KMS-11 (cell line): ENCODE results near the gene NPM1.
"Not testable (repeated sequence)": the region's sequence is repeated elsewhere in the genome, so short reads cannot be mapped to it uniquely, and the experiment has no call there.

Experiments
- H2AFZ ChIP-seq: fragments of 200-600 bp; sonication (generic); 2 replicates; pipeline ENCODE4 v1.6.1; 2016; ENCODE audit warnings: antibody characterized with exemption, mixed run types, low read depth
- H3K27ac ChIP-seq: fragments of 200-600 bp; sonication (generic); 2 replicates; pipeline ENCODE4 v1.6.1; 2016; ENCODE audit warnings: mild to moderate bottlenecking, mixed run types
- H3K27me3 ChIP-seq: fragments of 200-600 bp; sonication (generic); 2 replicates; pipeline ENCODE4 v1.6.1; 2017; ENCODE audit warnings: mild to moderate bottlenecking, low read depth, mixed run types, moderate library complexity; ENCODE audit not compliant: insufficient read depth
- H3K36me3 ChIP-seq: fragments of 200-600 bp; sonication (generic); 2 replicates; pipeline ENCODE4 v1.6.1; 2017; ENCODE audit warnings: mild to moderate bottlenecking, mixed run types; ENCODE audit not compliant: insufficient read depth
- H3K4me1 ChIP-seq: fragments of 200-600 bp; sonication (generic); 2 replicates; pipeline ENCODE4 v1.6.1; 2016; ENCODE audit warnings: mild to moderate bottlenecking, low read depth, mixed run types; ENCODE audit not compliant: poor library complexity, severe bottlenecking
- H3K4me2 ChIP-seq: fragments of 200-600 bp; sonication (generic); 2 replicates; pipeline ENCODE4 v1.7.0; 2016; ENCODE audit warnings: mild to moderate bottlenecking, mixed run types
- H3K4me3 ChIP-seq: fragments of 200-600 bp; sonication (generic); IDR thresholded peaks from 2 replicates; pipeline ENCODE4 v1.6.1; 2017; ENCODE audit warnings: low read depth, low read length, mixed read lengths; ENCODE audit not compliant: insufficient read depth
- H3K79me2 ChIP-seq: fragments of 200-600 bp; sonication (generic); 2 replicates; pipeline ENCODE4 v1.6.1; 2016; ENCODE audit warnings: low read depth, mixed run types; ENCODE audit not compliant: insufficient read depth
- H3K9ac ChIP-seq: fragments of 200-600 bp; sonication (generic); 2 replicates; pipeline ENCODE4 v1.6.1; 2016; ENCODE audit warnings: mild to moderate bottlenecking, mixed run types
- H4K20me1 ChIP-seq: fragments of 200-600 bp; sonication (generic); 2 replicates; pipeline ENCODE4 v1.6.1; 2016; ENCODE audit warnings: mild to moderate bottlenecking, mixed run types; ENCODE audit not compliant: insufficient read depth
- TF ChIP-seq, protein P1 (sequence below): fragments of 200-600 bp; sonication (generic); conservative IDR thresholded peaks from 2 replicates; pipeline ENCODE4 v1.6.1; 2017; ENCODE audit warnings: low read depth, mild to moderate bottlenecking, antibody characterized with exemption, low read length, moderate library complexity, mixed read lengths

Gene NPM1

GRCh38 chr5:171397190-171397589 lies 9.5 kb downstream of the NPM1 start:
- H4K20me1 ChIP-seq: peaks cover 96% of the 10 kb centered on the region
- no peak overlapping the region for H3K4me3 ChIP-seq
- H3K4me1 ChIP-seq: peaks cover 72% of the 10 kb centered on the region
- H3K4me2 ChIP-seq: no peak overlapping the region; the same call in 1 of the 2 replicates
- H3K27ac ChIP-seq: no peak overlapping the region
- H2AFZ ChIP-seq: no peak overlapping the region
- H3K79me2 ChIP-seq: peaks cover 95% of the 10 kb centered on the region
- H3K36me3 ChIP-seq: peaks cover 20% of the 10 kb centered on the region; the same call in 1 of the 2 replicates
- TF ChIP-seq, protein P1, sequence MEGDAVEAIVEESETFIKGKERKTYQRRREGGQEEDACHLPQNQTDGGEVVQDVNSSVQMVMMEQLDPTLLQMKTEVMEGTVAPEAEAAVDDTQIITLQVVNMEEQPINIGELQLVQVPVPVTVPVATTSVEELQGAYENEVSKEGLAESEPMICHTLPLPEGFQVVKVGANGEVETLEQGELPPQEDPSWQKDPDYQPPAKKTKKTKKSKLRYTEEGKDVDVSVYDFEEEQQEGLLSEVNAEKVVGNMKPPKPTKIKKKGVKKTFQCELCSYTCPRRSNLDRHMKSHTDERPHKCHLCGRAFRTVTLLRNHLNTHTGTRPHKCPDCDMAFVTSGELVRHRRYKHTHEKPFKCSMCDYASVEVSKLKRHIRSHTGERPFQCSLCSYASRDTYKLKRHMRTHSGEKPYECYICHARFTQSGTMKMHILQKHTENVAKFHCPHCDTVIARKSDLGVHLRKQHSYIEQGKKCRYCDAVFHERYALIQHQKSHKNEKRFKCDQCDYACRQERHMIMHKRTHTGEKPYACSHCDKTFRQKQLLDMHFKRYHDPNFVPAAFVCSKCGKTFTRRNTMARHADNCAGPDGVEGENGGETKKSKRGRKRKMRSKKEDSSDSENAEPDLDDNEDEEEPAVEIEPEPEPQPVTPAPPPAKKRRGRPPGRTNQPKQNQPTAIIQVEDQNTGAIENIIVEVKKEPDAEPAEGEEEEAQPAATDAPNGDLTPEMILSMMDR: no peak
- no peaks in the 10 kb centered on the region for H3K27me3 ChIP-seq
- no peak overlapping the region for H3K9ac ChIP-seq

DNA sequence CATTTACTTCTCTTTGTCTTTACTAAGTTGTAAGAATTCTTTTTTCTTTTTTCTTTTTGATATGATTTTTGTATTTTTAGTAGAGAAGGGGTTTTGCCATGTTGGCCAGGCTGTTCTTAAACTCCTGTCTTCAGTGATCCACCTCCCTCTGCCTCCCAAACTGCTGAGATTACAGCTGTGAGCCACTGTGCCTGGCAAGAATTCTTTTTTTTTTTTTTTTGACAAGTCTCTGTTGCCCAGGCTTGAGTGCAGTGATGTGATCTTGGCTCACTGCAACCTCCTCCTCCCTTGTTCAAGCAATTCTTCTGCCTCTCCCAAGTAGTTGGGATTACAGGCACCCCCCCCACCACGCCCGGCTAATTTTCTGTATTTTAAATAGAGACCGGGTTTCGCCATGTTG lies 9.9 kb downstream of the NPM1 start:
- Histone ChIP-seq H3K27ac (no peak overlapping the region), H3K4me2 (no peak overlapping the region; the same call in 1 of the 2 replicates), H3K9ac (no peak overlapping the region), H3K79me2 (peaks cover 91% of the 10 kb centered on the region), H3K27me3 (no peaks in the 10 kb centered on the region), H3K4me3 (no peak overlapping the region), H3K36me3 (peaks cover 16% of the 10 kb centered on the region; the same call in 1 of the 2 replicates), H4K20me1 (peaks cover 92% of the 10 kb centered on the region), H3K4me1 (peaks cover 68% of the 10 kb centered on the region), H2AFZ (no peak overlapping the region)
- TF ChIP-seq, protein P1: no peak

DNA sequence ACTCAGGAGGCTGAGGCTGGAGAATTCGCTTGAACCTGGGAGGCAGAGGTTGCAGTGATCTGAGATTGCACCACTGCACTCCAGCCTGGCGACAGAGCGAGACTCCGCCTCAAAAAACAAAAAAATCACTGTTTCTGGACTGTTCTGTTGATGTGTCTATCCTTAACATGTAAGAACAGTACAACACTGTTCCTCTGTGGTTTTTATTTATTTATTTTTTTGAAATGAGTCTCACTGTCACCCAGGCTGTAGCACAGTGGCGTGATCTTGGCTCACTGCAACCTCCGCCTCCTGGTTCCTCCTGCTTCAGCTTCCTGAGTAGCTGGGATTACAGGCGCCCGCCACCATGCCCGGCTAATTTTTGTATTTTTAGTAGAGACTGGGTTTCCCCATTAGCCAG lies 11.0 kb downstream of the NPM1 start:
- H3K4me1 ChIP-seq: peaks cover 57% of the 10 kb centered on the region
- not testable (repeated sequence) for H3K27ac ChIP-seq, H3K27me3 ChIP-seq, H3K4me2 ChIP-seq, H3K9ac ChIP-seq, H2AFZ ChIP-seq, H3K4me3 ChIP-seq
- peaks cover 82% of the 10 kb centered on the region for H4K20me1 ChIP-seq
- H3K79me2 ChIP-seq: peaks cover 80% of the 10 kb centered on the region
- H3K36me3 ChIP-seq: peaks cover 11% of the 10 kb centered on the region; the same call in 1 of the 2 replicates

GRCh38 chr5:171400169-171400568 lies 12.5 kb downstream of the NPM1 start:
- H2AFZ ChIP-seq: no peak overlapping the region
- H3K4me1 ChIP-seq: peaks cover 48% of the 10 kb centered on the region
- H3K9ac ChIP-seq: no peak overlapping the region
- no peak overlapping the region for H3K27ac ChIP-seq
- H3K4me3 ChIP-seq: no peak overlapping the region
- H3K79me2 ChIP-seq: peaks cover 70% of the 10 kb centered on the region
- no peaks in the 10 kb centered on the region for H3K27me3 ChIP-seq
- H3K36me3 ChIP-seq: peaks cover 11% of the 10 kb centered on the region; the same call in 1 of the 2 replicates
- peaks cover 71% of the 10 kb centered on the region for H4K20me1 ChIP-seq
- no peak overlapping the region for H3K4me2 ChIP-seq
- TF ChIP-seq, protein P1: no peak

- Histone ChIP-seq H3K79me2 (peaks cover 70% of the 10 kb centered on the region), H3K4me3 (no peak overlapping the region), H4K20me1 (peaks cover 70% of the 10 kb centered on the region), H3K36me3 (peaks cover 17% of the 10 kb centered on the region; the same call in 1 of the 2 replicates), H3K9ac (no peak overlapping the region), H3K27ac (no peak overlapping the region), H3K4me1 (peaks cover 50% of the 10 kb centered on the region), H3K27me3 (no peaks in the 10 kb centered on the region), H2AFZ (no peak overlapping the region), H3K4me2 (no peak overlapping the region)
- TF ChIP-seq, protein P1: no peak
Observed at GRCh38 chr5:171401167-171401947, 13.7 kb downstream of the NPM1 start.

GRCh38 chr5:171402751-171403150 lies 15.1 kb downstream of the NPM1 start:
- not testable (repeated sequence) for H2AFZ ChIP-seq
- H4K20me1 ChIP-seq: peaks cover 64% of the 10 kb centered on the region

More at GRCh38 chr5:171402751-171403150, 15.1 kb downstream of the NPM1 start:
- peaks cover 30% of the 10 kb centered on the region; the same call in 1 of the 2 replicates for H3K36me3 ChIP-seq
- H3K4me3 ChIP-seq, H3K4me2 ChIP-seq, H3K9ac ChIP-seq, H3K27ac ChIP-seq, H3K27me3 ChIP-seq: not testable (repeated sequence)
- H3K79me2 ChIP-seq: peaks cover 68% of the 10 kb centered on the region
- peaks cover 48% of the 10 kb centered on the region for H3K4me1 ChIP-seq
